ENCODE data around the gene TRIM10. TPM values are rescaled to one million over a fixed set of nuclear protein-coding genes. Genes with fewer than 3 reads are reported as not detected.

The TRIM10 gene
- total and polyA plus RNA-seq, 2 donors from 2014 or later: 0.79 to 1.5 TPM

GRCh38 chr6:30135757-30136156 is 25.3 kb downstream of the TRIM10 start, which contains the start of gene TRIM40:
Gene TRIM40 (plus strand): TSS chr6:30136140. CDS start chr6:30137037, 897 bp downstream.
- FAIRE-seq: no peak
- H3K27me3 ChIP-seq (ENCODE audit: control insufficient read depth, insufficient read depth, low read length): peaks cover 6% of the 10 kb centered on the region
- no peaks in the 10 kb centered on the region for H3K36me3 ChIP-seq (ENCODE audit: control insufficient read depth in 2 of 3, insufficient read depth in 3 of 3, low read length in 3 of 3)
- intact Hi-C loops (cut with DNase I): no loop called here
- TF ChIP-seq CTCF (IDR thresholded peaks at IDR 0.05; ENCODE audit: borderline replicate concordance, extremely low read depth, insufficient read depth): no peak
- H3K4me3 ChIP-seq (ENCODE audit: low read length in 3 of 3): no peak within 1 kb of the TSS
- peaks cover 0 to 2% (median 0%) of the 10 kb centered on the region in 3 donors for H3K4me1 ChIP-seq (ENCODE audit: control insufficient read depth in 2 of 3, insufficient read depth in 2 of 3, low read depth in 1 of 3, low read length in 3 of 3)
- no peak within 1 kb of the TSS for H3K9ac ChIP-seq (ENCODE audit: low read length in 3 of 3)
- DNase-seq: no peak
- H3K9me3 ChIP-seq (ENCODE audit: control insufficient read depth in 2 of 3, insufficient read depth in 1 of 3, low read length in 3 of 3): no peaks in the 10 kb centered on the region
- no peak within 1 kb of the TSS for H3K27ac ChIP-seq (ENCODE audit: low read depth in 2 of 2, low read length in 2 of 2)

GRCh38 chr6:30135147-30135546 is 25.9 kb downstream of the TRIM10 start:
- no peak for FAIRE-seq
- no peaks in the 10 kb centered on the region for H3K36me3 ChIP-seq (ENCODE audit: control insufficient read depth in 2 of 3, insufficient read depth in 3 of 3, low read length in 3 of 3)

GRCh38 chr6:30131947-30132497 is 29.0 kb downstream of the TRIM10 start:
- no peak for TF ChIP-seq CTCF (IDR thresholded peaks at IDR 0.05; ENCODE audit: borderline replicate concordance, extremely low read depth, insufficient read depth)
- Histone ChIP-seq H3K9me3 (ENCODE audit: control insufficient read depth in 2 of 3, insufficient read depth in 1 of 3, low read length in 3 of 3) (no peaks in the 10 kb centered on the region), H3K27me3 (ENCODE audit: control insufficient read depth, insufficient read depth, low read length) (peaks cover 33% of the 10 kb centered on the region), H3K9ac (ENCODE audit: low read length in 3 of 3) (no peak overlapping the region), H3K27ac (ENCODE audit: low read depth in 2 of 2, low read length in 2 of 2) (no peak overlapping the region), H3K36me3 (ENCODE audit: control insufficient read depth in 2 of 3, insufficient read depth in 3 of 3, low read length in 3 of 3) (no peaks in the 10 kb centered on the region), H3K4me1 (ENCODE audit: control insufficient read depth in 2 of 3, insufficient read depth in 2 of 3, low read depth in 1 of 3, low read length in 3 of 3) (peaks cover 0 to 7% (median 0%) of the 10 kb centered on the region in 3 donors), H3K4me3 (ENCODE audit: low read length in 3 of 3) (no peak overlapping the region)
- FAIRE-seq: no peak
- no peak for DNase-seq
- intact Hi-C loops (cut with DNase I): no loop called here

More at GRCh38 chr6:30135147-30135546, 25.9 kb downstream of the TRIM10 start:
- Histone ChIP-seq H3K4me3 (ENCODE audit: low read length in 3 of 3) (no peak overlapping the region), H3K4me1 (ENCODE audit: control insufficient read depth in 2 of 3, insufficient read depth in 2 of 3, low read depth in 1 of 3, low read length in 3 of 3) (peaks cover 0 to 7% (median 0%) of the 10 kb centered on the region in 3 donors), H3K27ac (ENCODE audit: low read depth in 2 of 2, low read length in 2 of 2) (no peak overlapping the region), H3K27me3 (ENCODE audit: control insufficient read depth, insufficient read depth, low read length) (peaks cover 11% of the 10 kb centered on the region), H3K9me3 (ENCODE audit: control insufficient read depth in 2 of 3, insufficient read depth in 1 of 3, low read length in 3 of 3) (no peaks in the 10 kb centered on the region), H3K9ac (ENCODE audit: low read length in 3 of 3) (no peak overlapping the region)
- DNase-seq: no peak
- no peak for TF ChIP-seq CTCF (IDR thresholded peaks at IDR 0.05; ENCODE audit: borderline replicate concordance, extremely low read depth, insufficient read depth)
- intact Hi-C loops (cut with DNase I): no loop called here
